Ishikawa (cell line): Measurements from ENCODE around the gene TPK1.

ENCODE experiments used
- EGR1 ChIP-seq: IDR thresholded peaks from 2 replicates; pipeline ENCODE4 v1.6.1; 2012
- EP300 ChIP-seq: IDR thresholded peaks from 2 replicates; pipeline ENCODE4 v1.6.1; 2012; ENCODE audit warnings: borderline replicate concordance
- FOXM1 ChIP-seq: IDR thresholded peaks from 2 replicates; pipeline ENCODE4 v1.6.1; 2012; ENCODE audit warnings: low read depth, borderline replicate concordance
- MAX ChIP-seq: IDR thresholded peaks from 2 replicates; pipeline ENCODE4 v1.6.1; 2012
- NFIC ChIP-seq: IDR thresholded peaks from 2 replicates; pipeline ENCODE4 v1.6.1; 2012

GRCh38 chr7:144853542-144853941 lies 17.7 kb upstream of the TPK1 start:
- TF ChIP-seq FOXM1 (no peak), NFIC (no peak), EGR1 (no peak), MAX (no peak), EP300 (no peak)
